Panc1 (cell line): ENCODE data around the gene PRKD2. TPM values are rescaled to one million over a fixed set of nuclear protein-coding genes. Genes with fewer than 3 reads are reported as not detected.

Source experiments
- ATAC-seq: fragments of 200-7000 bp; cut with Tn5 transposase; 2 replicates; pipeline ENCODE4 v1.9.1; 2020; ENCODE audit warnings: mild to moderate bottlenecking, moderate library complexity
- BruUV-seq: library from RNA; stranded (reverse); fragments of 400-500 nt; replicated peaks from 2 replicates; lab custom pipeline; 2021; lab: Mats Ljungman, UMichigan
- CTCF ChIA-PET: fragments of 300-600 bp; sonication (Branson Sonifier 250); formaldehyde crosslinking; loops from one replicate; lab custom pipeline; 2022; ENCODE audit warnings: antibody characterized with exemption; lab: Charles Lee
- POLR2A ChIA-PET: fragments of 300-600 bp; sonication (Branson Sonifier 250); formaldehyde crosslinking; loops from one replicate; lab custom pipeline; 2022; ENCODE audit warnings: antibody characterized with exemption; lab: Charles Lee
- DNase-seq: peaks from one replicate; pipeline ENCODE4 v3.0.0-alpha.2; 2010; ENCODE audit warnings: low read depth, low spot score
- H3K27ac ChIP-seq: 2 replicates; pipeline ENCODE4 v1.5.1; 2011; ENCODE audit warnings: mild to moderate bottlenecking, low read length, inconsistent platforms
- H3K27me3 ChIP-seq: fragments of 200-500 bp; sonication (Bioruptor generic); 2 replicates; pipeline ENCODE4 v1.6.0; 2014; ENCODE audit warnings: low read length, inconsistent platforms; ENCODE audit not compliant: control insufficient read depth, insufficient read depth
- H3K36me3 ChIP-seq: fragments of 200-500 bp; sonication (Bioruptor generic); 2 replicates; pipeline ENCODE4 v1.5.1; 2014; ENCODE audit warnings: inconsistent platforms, mild to moderate bottlenecking, low read length, moderate library complexity; ENCODE audit not compliant: control insufficient read depth, insufficient read depth
- H3K4me1 ChIP-seq: 2 replicates; pipeline ENCODE4 v1.5.1; 2011; ENCODE audit warnings: inconsistent platforms, mild to moderate bottlenecking, low read length, moderate library complexity; ENCODE audit not compliant: control insufficient read depth, insufficient read depth
- H3K4me3 ChIP-seq, 2 experiments: 2 replicates each; pipeline ENCODE4 v1.5.1; 2011 to 2012; ENCODE audit warnings: low read depth in 2 of 2, low read length in 2 of 2, mild to moderate bottlenecking in 2 of 2, inconsistent platforms in 1 of 2, moderate library complexity in 1 of 2
- H3K9me3 ChIP-seq: fragments of 200-500 bp; sonication (Bioruptor generic); 2 replicates; pipeline ENCODE4 v1.5.1; 2014; ENCODE audit warnings: low read depth, mild to moderate bottlenecking, inconsistent platforms, low read length, moderate library complexity; ENCODE audit not compliant: control insufficient read depth, insufficient read depth
- POLR2AphosphoS5 ChIP-seq: IDR thresholded peaks from 2 replicates; pipeline ENCODE4 v1.6.1; 2012; ENCODE audit warnings: mild to moderate bottlenecking, low read depth, low read length, moderate library complexity
- SIN3A ChIP-seq: IDR thresholded peaks from 2 replicates; pipeline ENCODE4 v1.6.1; 2012; ENCODE audit warnings: low read depth, mild to moderate bottlenecking, low read length, moderate library complexity, borderline replicate concordance; ENCODE audit not compliant: insufficient read depth
- TCF7L2 ChIP-seq: IDR thresholded peaks from 2 replicates; pipeline ENCODE4 v1.6.1; 2011; ENCODE audit warnings: mild to moderate bottlenecking, low read depth, low read length, inconsistent platforms
- in situ Hi-C: cut with HindIII; loops from 2 replicates; pipeline ENCODE4 v1.10.0; 2016; ENCODE audit warnings: low sequenced_read_pairs, low pct_unique_long_range_greater_than_20kb
- intact Hi-C: fragments of 100-400 bp; cut with micrococcal nuclease; formaldehyde crosslinking; loops from one replicate; pipeline ENCODE4 v1.10.0; 2022; ENCODE audit not compliant: unreplicated experiment
- total RNA-seq: library from RNA; stranded (reverse); gene quantifications from one replicate; pipeline ENCODE4 v1.2.1, GENCODE V29; 2021; ENCODE audit not compliant: unreplicated experiment
- TF ChIP-seq, protein P1 (sequence below), 2 experiments: IDR thresholded peaks; 2 replicates each; pipeline ENCODE4 v1.6.1; 2011 to 2012; ENCODE audit warnings: low read depth in 2 of 2, control low read depth in 1 of 2, low read length in 1 of 2, mild to moderate bottlenecking in 1 of 2, moderate library complexity in 1 of 2; ENCODE audit not compliant: insufficient read depth in 1 of 2
- TF ChIP-seq, protein P2 (sequence below): fragments of 450-650 bp; IDR thresholded peaks from 2 replicates; pipeline ENCODE4 v1.5.1; 2017; ENCODE audit warnings: mild to moderate bottlenecking

PRKD2 gene
- total RNA-seq, 1 experiment from 2014 or later, result 41.2 TPM

DNA sequence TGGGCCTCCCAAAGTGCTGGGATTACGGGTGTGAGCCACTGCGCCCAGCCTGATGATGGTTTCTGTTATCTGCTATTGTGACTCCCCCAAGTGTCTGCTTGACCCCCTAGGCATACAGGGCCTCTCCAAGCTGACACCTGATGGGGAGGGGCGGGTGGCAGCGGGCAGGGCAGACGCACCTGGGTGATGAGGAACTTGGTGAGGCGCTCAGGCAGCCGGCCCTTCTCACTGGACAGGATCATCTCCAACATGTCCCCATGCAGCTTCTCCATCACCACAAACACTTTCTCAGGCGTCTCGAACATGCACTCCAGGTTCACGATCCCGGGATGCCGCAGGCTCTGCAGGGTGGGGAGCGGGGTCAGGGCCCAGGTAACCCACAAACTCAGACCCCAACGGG lies 27.6 kb downstream of the PRKD2 start:
- no peaks in the 10 kb centered on the region for H3K9me3 ChIP-seq
- intact Hi-C loops, result no loop called here
- no TSS peak for BruUV-seq
- H3K27me3 ChIP-seq, result no peaks in the 10 kb centered on the region
- TF ChIP-seq POLR2AphosphoS5 (no peak), TCF7L2 (no peak)
- TF ChIP-seq, protein P1, sequence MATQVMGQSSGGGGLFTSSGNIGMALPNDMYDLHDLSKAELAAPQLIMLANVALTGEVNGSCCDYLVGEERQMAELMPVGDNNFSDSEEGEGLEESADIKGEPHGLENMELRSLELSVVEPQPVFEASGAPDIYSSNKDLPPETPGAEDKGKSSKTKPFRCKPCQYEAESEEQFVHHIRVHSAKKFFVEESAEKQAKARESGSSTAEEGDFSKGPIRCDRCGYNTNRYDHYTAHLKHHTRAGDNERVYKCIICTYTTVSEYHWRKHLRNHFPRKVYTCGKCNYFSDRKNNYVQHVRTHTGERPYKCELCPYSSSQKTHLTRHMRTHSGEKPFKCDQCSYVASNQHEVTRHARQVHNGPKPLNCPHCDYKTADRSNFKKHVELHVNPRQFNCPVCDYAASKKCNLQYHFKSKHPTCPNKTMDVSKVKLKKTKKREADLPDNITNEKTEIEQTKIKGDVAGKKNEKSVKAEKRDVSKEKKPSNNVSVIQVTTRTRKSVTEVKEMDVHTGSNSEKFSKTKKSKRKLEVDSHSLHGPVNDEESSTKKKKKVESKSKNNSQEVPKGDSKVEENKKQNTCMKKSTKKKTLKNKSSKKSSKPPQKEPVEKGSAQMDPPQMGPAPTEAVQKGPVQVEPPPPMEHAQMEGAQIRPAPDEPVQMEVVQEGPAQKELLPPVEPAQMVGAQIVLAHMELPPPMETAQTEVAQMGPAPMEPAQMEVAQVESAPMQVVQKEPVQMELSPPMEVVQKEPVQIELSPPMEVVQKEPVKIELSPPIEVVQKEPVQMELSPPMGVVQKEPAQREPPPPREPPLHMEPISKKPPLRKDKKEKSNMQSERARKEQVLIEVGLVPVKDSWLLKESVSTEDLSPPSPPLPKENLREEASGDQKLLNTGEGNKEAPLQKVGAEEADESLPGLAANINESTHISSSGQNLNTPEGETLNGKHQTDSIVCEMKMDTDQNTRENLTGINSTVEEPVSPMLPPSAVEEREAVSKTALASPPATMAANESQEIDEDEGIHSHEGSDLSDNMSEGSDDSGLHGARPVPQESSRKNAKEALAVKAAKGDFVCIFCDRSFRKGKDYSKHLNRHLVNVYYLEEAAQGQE (IDR thresholded peaks at IDR 0.05; ENCODE audit: insufficient read depth in 1 of 2, low read depth in 2 of 2, low read length in 1 of 2), result no peak
- no peak overlapping the region for H3K27ac ChIP-seq
- in situ Hi-C loops, result no loop called here
- ATAC-seq (no peak), DNase-seq (no peak)
- no peaks in the 10 kb centered on the region for H3K4me1 ChIP-seq
- no peak overlapping the region for H3K4me3 ChIP-seq
- peaks cover 4% of the 10 kb centered on the region for H3K36me3 ChIP-seq
- POLR2A ChIA-PET, result no interaction called here
- CTCF ChIA-PET, result no interaction called here

DNA sequence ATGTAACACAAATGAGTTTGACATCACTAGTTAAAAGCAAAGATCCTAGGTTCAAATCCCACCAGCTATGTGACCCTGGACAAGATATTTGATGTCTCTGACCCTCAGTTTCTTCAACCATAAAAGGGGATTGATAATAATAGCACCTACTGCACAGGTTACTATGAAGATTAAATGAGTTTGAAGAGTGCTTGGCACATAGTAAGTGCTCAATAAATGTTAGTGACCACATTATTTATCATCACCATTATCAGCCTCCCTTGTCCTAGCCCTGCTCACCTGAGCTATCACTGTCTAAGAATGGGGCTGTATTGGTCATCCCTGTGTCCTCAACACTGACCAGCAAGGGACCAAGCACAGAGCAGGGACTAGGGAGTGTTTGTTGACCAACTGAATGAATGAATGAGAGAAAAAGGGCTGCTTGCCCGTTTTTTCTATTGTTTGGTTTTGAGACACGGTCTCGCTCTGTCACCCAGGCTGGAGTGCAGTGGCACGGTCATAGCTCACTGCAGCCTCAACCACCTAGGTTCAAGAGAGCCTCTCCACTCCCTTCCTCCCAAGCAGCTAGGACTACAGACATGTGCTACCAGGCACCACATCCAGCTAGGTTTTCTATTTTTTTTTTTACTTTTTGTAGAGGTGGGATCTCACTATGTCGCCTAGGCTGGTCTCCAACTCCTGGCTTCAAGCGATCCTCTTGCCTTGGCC lies 29.3 kb downstream of the PRKD2 start:
- no peak overlapping the region for H3K27ac ChIP-seq
- CTCF ChIA-PET, result no interaction called here
- DNase-seq (no peak), ATAC-seq (no peak)
- intact Hi-C loops (no loop called here), in situ Hi-C loops (no loop called here)
- H3K4me3 ChIP-seq, result no peak overlapping the region
- BruUV-seq, result no TSS peak
- H3K9me3 ChIP-seq, result no peaks in the 10 kb centered on the region
- POLR2A ChIA-PET, result no interaction called here
- TF ChIP-seq TCF7L2 (no peak), POLR2AphosphoS5 (no peak), SIN3A (no peak)
- TF ChIP-seq, protein P1 (IDR thresholded peaks at IDR 0.05; ENCODE audit: insufficient read depth in 1 of 2, low read depth in 2 of 2, low read length in 1 of 2), result no peak
- TF ChIP-seq, protein P2, sequence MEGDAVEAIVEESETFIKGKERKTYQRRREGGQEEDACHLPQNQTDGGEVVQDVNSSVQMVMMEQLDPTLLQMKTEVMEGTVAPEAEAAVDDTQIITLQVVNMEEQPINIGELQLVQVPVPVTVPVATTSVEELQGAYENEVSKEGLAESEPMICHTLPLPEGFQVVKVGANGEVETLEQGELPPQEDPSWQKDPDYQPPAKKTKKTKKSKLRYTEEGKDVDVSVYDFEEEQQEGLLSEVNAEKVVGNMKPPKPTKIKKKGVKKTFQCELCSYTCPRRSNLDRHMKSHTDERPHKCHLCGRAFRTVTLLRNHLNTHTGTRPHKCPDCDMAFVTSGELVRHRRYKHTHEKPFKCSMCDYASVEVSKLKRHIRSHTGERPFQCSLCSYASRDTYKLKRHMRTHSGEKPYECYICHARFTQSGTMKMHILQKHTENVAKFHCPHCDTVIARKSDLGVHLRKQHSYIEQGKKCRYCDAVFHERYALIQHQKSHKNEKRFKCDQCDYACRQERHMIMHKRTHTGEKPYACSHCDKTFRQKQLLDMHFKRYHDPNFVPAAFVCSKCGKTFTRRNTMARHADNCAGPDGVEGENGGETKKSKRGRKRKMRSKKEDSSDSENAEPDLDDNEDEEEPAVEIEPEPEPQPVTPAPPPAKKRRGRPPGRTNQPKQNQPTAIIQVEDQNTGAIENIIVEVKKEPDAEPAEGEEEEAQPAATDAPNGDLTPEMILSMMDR, result no peak
- peaks cover 4% of the 10 kb centered on the region for H3K36me3 ChIP-seq
- H3K4me1 ChIP-seq, result no peaks in the 10 kb centered on the region
- no peaks in the 10 kb centered on the region for H3K27me3 ChIP-seq
